Measurements from ENCODE around the gene RGPD3.
"Not testable (repeated sequence)": the region's sequence is repeated elsewhere in the genome, so short reads cannot be mapped to it uniquely, and the experiment has no call there.

Gene RGPD3

GRCh38 chr2:106486551-106487385, 18.6 kb upstream of the RGPD3 start, which contains the start of gene CD8B2:
CD8B2 (plus strand) TSS chr2:106487364; CDS start chr2:106487427, 63 bp downstream.
- not testable (repeated sequence) for DNase-seq (ENCODE audit: low read depth, low spot score)

GRCh38 chr2:106479563-106479962, 11.3 kb upstream of the RGPD3 start:
- not testable (repeated sequence) for DNase-seq (ENCODE audit: low read depth, low spot score)

GRCh38 chr2:106477647-106478046, 9.4 kb upstream of the RGPD3 start:
- not testable (repeated sequence) for DNase-seq (ENCODE audit: low read depth, low spot score)

- DNase-seq (ENCODE audit: low read depth, low spot score): not testable (repeated sequence)
These were observed 2.4 kb upstream of the RGPD3 start for GRCh38 chr2:106470658-106471057.

- not testable (repeated sequence) for DNase-seq (ENCODE audit: low read depth, low spot score)
These were observed 697 bp downstream of the RGPD3 start for GRCh38 chr2:106467516-106467915.

DNA sequence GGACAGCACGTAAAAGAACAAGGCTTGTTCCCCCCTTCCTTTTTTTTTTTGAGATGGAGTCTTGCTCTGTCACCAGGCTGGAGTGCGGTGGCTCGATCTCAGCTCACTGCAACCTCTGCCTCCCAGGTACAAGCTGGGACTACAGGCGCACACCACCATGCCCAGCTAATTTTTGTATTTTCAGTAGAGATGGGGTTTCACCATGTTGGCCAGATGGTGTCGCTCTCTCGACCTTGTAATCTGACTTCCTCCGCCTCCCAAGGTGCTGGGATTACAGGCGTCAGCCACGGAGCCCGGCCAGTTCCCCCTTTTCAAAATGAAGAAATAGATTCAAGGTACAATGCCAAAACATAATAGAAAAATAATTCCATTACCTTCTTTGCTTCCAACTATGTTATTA, 6.3 kb downstream of the RGPD3 start:
- not testable (repeated sequence) for DNase-seq (ENCODE audit: low read depth, low spot score)

DNA sequence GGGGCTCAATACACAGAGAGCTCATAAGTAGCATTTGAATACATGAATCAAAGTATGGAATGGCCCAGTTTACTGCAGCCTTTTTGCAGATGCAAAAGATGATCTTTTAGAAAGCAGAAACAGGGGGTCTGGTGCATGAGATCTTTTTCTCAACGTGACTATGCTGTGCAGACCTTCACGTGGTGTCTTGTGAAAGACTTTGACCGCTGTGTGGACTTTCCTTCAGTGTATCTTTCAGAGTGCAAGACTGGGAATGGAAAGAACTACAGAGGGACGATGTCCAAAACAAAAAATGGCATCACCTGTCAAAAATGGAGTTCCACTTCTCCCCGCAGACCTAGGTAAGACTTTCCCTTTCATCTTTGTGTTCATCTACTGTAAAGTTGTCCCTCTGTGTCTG, 77.5 kb downstream of the RGPD3 start:
- not testable (repeated sequence) for DNase-seq (ENCODE audit: low read depth, low spot score)

GRCh38 chr2:106388814-106389410, 79.3 kb downstream of the RGPD3 start:
- DNase-seq (ENCODE audit: low read depth, low spot score): not testable (repeated sequence)

DNA sequence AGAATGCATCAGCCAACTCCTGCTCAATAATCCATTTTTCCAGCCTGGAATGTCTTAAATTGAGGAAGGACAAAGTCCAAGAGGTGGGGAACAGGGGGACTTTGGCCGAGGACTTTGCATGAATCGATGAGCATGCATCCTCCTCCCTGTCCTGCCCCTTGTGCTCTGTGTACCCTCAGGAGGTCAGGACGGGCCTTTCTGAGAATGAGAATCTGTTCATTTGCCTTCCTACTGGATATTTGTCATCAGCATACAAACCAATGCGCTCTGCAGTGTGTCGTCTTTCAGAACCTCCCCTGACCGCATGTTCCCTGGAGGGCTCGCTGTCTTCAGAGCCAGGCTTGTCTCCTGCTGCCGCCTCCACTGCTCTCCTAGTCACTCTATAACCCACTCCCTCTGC, 83.7 kb downstream of the RGPD3 start:
- not testable (repeated sequence) for DNase-seq (ENCODE audit: low read depth, low spot score)

DNA sequence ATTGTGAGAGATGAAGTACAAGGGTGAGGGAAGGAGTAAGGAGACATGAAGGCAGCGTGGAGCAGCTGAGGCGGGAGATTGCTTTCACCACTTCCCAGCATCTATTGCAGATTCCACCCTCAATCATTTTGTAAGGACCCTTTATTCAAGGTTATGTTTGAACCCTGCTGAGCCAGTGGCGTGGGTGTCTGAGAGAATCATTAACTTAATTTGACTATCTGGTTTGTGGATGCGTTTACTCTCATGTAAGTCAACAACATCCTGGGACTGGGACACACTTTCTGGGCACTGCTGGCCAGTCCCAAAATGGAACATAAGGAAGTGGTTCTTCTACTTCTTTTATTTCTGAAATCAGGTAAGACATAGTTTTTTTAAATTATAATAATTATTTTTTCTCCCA, 86.3 kb downstream of the RGPD3 start:
- DNase-seq (ENCODE audit: low read depth, low spot score): not testable (repeated sequence)

- DNase-seq (ENCODE audit: low read depth, low spot score): not testable (repeated sequence)
These were observed 88.6 kb downstream of the RGPD3 start for GRCh38 chr2:106379567-106379966.

GRCh38 chr2:106369182-106369581, 99.0 kb downstream of the RGPD3 start:
- DNase-seq (ENCODE audit: low read depth, low spot score): not testable (repeated sequence)

GRCh38 chr2:106366204-106366885, 101.9 kb downstream of the RGPD3 start:
- no peak for DNase-seq (ENCODE audit: low read depth, low spot score)

- DNase-seq (ENCODE audit: low read depth, low spot score): no peak
These were observed 104.4 kb downstream of the RGPD3 start for GRCh38 chr2:106363791-106364190.

DNA sequence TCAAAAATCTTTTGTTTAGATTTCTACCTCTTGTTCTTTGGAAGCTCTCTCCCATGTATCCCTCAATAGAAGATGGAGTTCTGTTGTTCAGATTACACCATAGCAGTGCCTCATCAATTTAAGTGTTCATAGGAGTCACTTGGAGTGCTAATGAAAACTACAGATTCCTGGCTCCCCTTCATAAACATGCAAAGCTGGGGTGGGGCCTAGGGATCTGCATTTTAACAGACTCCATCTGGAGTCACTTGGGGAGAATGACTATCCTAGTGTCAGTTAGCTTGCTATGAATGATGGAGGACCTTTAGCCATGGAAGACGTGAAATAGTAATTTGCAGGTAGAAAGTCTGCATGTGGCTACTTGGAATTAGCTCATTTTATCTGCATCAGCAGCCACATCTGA, 105.4 kb downstream of the RGPD3 start:
- no peak for DNase-seq (ENCODE audit: low read depth, low spot score)

DNA sequence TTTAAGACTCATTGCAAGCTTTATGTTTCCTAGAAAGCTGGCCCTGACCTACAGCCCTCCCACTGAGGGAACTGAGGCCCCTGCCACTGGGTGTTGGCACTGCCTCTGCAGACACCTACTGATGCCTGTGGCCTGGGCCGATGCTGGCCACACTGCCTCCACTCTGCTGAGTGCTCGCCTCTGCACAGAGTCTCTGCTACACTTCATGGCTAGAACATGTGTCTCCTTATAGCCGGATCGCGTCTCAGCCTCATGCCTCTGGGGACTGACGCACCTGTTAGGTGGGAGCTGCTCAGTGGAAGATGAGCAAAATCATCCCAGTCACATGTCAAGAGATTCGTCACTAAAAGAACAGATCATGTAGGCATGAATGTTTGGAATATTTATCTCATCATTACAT, 108.7 kb downstream of the RGPD3 start:
- DNase-seq (ENCODE audit: low read depth, low spot score): no peak

DNA sequence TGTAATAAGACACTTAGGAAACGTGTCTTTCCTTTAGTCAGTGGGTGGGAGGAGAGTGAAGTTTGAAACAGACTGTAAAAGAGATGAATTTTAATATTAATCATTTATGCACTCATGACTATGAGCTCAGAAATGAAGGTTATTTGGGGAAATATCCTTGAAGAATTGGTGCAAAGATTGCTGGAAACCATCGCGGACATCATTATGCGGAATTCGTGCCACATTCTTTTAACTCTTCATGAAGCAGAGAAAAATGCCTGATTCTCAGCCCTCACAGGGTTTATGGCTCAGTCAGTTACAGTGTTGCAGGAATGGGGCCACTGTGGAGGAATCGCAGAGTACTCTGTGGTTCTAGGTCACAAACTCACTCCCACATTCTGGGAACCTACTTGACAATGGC, 109.7 kb downstream of the RGPD3 start:
- no peak for DNase-seq (ENCODE audit: low read depth, low spot score)

DNA sequence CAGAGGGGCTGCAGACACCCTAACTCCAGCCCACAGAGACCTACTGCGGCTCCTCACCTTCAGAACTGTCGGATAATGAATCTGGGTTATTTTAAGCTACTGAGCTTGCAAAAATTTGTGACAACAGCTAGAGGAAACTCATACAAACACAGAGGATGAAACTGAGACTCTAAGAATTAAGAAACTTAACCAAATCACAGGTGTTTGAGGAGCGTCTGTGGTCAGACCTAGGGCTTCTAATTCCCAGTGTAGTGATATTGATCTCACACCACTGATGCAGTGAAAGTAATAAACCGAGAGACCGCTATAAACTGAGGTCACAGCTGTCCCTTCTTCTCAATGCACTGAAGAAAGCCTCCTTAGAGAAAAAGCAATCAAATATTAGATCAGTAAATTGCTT, 110.1 kb downstream of the RGPD3 start:
- DNase-seq (ENCODE audit: low read depth, low spot score): no peak

DNA sequence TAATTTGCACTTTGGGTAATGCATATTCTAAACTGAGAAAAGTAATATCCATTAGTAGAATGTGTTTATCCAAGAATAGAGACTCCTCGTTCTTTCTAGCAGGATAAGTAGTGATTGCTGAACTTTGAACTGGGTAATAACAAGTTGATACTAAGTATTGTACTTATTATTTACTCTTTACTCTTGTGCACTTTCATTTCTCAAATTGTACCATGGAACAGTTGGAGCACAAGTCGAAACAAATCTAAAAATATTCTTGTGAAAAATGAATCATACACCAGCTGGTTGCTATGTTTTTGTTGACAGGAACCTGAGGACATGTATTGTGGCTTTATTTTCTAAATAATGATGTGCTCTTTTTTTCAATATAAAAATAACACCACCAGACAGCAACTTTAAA, 111.9 kb downstream of the RGPD3 start:
- no peak for DNase-seq (ENCODE audit: low read depth, low spot score)

GRCh38 chr2:106353676-106354075, 114.5 kb downstream of the RGPD3 start:
- no peak for DNase-seq (ENCODE audit: low read depth, low spot score)

DNA sequence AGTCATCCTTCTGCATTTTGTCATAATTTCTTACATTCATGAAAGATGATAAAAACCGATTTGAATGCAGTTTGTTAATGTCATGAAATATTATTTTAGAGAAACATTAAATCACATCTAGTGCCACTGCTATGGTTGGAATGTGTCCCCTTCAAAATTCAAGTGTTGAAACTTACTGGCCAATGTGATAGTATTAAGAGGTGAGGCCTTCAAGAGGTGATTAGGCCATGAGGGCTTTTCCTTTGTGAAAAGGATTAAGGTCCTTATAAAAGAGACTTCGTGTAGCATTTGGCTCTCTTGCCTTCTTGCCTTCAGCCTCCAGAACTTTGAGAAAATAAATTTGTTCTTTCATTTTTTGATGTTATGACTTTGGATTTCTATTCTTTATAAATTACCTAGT, 117.2 kb downstream of the RGPD3 start:
- DNase-seq (ENCODE audit: low read depth, low spot score): no peak

DNA sequence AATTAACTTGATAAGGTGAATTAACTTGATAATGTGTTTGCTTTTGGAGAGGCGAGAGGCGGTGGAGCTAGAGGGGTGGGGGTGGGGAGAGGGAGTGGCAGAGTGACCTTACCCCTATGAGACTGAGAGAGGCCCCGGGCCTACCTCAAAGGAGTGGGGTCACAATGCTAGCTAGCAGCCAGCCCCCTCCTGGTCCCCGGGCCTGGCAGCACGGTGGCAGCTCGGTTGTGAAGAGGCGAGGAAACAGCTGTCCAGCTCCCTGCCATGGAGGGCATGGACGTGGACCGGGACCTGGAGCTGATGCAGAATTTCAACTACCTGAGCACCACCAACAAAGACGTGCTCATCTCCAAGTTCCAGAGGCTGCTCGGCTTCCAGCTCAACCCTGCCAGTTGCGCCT, 123.9 kb downstream of the RGPD3 start:
- DNase-seq (ENCODE audit: low read depth, low spot score): no peak
